ENCODE results near the gene FCHO2.

DNA sequence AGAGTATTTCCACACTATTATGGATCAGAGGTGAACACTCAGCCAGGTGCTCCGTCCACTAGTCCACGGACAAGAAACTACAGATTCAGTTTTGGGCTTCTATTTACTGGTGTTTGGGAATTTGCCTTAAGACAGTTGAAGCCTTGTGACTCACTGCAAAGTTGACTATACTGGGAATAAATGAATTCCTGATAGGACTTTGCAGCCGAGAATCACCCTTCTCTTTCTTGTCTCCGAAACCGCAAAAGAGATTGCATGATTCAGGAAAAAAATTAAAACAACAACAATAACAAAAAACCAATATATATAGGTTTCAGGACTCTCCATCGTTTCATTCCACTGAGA lies 165.2 kb downstream of the FCHO2 start:
- TF ChIP-seq, protein P1, sequence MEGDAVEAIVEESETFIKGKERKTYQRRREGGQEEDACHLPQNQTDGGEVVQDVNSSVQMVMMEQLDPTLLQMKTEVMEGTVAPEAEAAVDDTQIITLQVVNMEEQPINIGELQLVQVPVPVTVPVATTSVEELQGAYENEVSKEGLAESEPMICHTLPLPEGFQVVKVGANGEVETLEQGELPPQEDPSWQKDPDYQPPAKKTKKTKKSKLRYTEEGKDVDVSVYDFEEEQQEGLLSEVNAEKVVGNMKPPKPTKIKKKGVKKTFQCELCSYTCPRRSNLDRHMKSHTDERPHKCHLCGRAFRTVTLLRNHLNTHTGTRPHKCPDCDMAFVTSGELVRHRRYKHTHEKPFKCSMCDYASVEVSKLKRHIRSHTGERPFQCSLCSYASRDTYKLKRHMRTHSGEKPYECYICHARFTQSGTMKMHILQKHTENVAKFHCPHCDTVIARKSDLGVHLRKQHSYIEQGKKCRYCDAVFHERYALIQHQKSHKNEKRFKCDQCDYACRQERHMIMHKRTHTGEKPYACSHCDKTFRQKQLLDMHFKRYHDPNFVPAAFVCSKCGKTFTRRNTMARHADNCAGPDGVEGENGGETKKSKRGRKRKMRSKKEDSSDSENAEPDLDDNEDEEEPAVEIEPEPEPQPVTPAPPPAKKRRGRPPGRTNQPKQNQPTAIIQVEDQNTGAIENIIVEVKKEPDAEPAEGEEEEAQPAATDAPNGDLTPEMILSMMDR (IDR thresholded peaks at IDR 0.05), result no peak
- no peak for TF ChIP-seq POLR2A (IDR thresholded peaks at IDR 0.05)
